ENCODE measurements around the gene ARSA.
"Not testable (repeated sequence)": the region's sequence is repeated elsewhere in the genome, so short reads cannot be mapped to it uniquely, and the experiment has no call there.

ARSA gene

DNA sequence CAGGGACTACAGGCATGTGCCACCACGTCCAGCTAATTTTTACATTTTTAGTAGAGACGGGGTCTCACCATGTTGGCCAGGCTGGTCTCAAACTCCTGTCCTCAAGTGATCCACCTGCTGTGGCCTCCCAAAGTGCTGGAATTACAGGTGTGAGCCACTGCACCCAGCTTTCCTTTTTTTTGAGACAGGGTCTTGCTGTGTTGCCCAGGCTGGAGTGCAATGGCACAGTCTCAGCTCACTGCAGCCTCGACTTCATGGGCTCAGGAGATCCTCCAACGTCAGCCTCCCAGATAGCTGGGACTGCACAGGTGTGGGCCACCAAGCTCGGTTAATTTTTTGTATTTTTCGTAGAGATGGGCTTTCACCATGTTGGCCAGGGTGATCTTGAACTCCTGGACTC is 26.7 kb upstream of the ARSA start:
- DNase-seq: not testable (repeated sequence)

DNA sequence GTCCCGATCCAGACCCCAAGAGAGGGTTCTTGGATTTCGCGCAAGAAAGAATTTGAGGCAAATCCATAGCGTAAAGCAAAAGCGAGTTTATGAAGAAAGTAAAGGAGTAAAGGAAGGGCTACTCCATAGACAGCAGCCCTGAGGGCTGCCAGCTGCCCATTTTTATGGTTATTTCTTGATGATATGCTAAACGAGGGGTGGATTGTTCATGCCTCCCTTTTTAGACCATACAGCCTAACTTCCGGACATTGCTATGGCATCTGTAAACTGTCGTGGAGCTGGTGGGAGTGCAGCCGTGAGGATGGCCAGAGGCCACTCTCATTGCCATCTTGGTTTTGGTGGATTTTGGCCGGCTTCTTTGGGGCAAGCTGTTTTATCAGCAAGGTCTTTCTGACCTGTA is 25.3 kb upstream of the ARSA start:
- DNase-seq: no peak

DNA sequence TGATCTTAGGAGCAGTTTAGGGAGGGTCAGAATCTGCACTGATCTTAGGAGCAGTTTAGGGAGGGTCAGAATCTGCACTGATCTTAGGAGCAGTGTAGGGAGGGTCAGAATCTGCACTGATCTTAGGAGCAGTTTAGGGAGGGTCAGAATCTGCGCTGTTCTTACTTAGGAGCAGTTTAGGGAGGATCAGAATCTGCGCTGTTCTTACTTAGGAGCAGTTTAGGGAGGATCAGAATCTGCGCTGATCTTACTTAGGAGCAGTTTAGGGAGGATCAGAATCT is 15.8 kb upstream of the ARSA start:
- not testable (repeated sequence) for DNase-seq

DNA sequence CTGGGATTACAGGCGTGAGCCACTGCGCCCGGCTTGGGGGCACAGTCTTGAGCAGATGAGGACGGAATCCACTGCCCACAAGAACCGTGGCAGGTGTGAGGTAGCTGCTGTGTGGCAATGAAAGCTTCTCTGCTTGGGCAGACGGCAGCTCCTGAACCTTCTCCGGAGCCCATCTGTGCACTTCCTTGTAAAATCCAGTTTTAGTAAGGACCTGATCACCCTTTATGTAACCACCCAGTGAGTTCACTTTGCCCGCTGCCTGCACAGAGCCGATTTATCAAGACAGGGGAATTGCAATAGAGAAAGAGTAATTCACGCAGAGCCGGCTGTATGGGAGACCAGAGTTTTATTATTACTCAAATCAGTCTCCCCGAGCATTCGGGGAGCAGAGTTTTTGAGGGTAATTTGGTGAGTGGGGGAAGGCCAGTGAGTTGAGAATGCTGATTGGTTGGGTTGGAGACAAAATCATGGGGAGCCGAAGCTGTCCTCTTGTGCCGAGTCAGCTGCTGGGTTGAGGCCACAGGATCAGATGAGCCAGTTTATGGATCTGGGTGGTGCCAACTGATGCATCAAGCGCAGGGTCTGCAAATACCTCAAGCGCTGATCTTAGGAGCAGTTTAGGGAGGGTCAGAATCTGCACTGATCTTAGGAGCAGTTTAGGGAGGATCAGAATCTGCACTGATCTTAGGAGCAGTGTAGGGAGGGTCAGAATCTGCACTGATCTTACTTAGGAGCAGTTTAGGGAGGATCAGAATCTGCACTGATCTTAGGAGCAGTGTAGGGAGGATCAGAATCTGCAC is 15.3 kb upstream of the ARSA start:
- DNase-seq: not testable (repeated sequence)

DNA sequence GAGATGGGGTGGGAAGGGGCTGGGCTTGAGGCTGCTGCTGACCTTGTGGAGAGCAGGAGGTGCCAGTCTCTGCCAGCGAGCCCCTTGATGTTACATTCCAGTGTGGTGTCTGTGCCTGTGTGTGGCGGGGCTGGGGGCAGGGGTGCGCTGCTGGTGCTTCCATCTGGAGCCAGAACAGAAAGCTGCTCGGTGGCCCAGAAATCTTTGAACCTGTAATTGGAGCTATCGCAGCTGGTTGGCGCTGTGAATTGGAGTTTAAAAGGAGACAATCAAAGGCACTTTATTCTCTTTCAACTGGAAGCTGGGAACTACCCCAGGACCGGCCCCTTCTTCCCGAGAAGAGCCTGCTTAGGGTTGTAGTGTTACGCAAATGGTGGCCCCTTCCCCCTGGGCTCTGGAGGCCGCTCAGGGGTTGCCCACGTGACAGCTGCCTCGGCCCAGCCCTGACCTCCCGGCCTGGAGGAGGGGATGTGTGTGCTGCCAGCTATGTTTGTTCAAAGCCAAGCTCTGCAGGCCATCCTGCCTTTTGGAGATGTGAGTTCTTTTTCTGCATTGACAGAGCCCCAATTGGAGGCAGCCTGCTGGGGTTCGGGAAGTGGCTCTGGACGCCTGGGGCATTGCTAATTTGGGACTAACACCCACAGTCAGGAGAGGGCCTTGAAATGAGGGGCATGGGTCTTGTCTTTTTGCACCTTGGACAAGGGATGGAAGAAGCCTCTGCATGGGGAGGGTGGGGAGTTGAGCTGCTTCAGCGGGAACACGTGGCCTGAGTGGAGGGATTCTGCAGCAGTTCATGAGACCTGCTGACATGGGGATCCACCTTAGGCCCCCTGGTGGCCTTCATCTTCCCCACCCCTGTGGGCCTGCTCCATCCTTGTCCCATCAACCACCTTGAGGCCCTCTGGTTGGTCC is 14.0 kb upstream of the ARSA start:
- no peak for DNase-seq

DNA sequence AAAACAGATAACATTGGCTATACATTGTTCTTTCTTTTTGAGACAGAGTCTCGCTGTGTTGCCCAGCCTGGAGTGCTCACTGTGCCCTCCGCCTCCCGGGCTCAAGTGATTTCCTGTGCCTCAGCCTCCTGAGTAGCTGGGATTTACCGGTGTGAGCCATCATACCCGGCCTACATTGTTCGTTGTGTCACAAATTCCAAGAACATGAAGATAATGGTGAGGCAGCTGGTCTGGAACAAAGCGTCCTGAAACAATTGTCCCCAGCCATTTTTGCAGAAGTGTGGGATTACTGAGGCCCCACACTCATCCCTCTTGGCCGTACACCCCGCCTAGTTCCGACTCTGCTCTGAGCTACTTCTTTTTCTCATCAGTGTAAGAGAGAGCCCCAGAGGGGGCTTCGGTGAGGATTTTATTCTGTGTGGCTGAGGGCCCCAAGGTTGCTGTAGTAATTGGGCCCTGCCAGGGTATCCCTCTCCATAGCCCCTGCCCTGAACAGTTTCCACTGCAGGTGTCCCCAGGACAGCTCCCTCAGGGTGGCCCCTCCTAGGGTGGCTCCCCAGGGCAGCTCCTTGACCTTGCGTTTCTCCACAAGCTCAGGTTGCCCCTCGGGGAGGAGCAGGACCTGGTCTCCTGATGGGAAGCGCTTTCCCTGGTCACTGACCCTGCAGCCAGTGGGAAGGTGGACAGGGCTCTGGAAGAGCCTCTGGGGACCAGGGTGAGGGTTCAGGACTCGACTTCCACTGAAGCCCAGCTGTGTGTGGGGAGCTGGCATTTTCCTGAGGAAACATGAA is 13.1 kb upstream of the ARSA start:
- no peak for DNase-seq

DNA sequence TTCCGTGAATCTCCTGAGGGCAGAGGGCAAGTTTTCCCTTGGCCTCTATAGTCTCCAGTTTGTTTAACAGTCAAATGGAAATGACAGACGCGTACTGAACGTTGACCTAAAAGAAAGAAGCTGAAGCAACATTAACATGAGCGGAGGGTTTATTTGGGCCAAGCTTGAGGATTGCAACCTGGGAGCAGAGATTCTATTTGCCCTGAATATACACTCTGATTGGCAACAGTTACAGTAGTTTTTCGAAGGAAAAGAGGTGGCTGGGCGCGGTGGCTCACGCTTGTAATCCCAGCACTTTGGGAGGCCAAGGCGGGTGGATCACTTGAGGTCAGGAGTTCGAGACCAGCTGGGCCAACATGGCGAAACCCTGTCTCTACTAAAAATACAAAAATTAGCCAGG is 12.3 kb upstream of the ARSA start:
- not testable (repeated sequence) for DNase-seq

DNA sequence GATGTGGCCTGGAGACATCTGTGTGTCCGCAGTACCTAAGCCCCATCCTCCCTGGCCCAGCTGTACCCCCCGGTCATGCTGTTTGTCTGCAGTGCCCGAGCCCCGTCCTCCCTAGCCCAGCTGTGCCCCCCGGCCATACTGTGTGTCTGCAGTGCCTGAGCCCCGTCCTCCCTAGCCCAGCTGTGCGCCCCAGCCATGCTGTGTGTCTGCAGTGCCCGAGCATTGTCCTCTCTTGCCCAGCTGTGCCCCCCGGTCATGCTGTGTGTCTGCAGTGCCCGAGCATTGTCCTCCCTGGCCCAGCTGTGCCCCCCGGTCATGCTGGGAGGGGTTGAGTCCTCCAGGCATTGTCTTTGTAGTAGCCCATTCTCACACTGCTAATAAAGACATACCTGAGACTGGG is 7.6 kb upstream of the ARSA start:
- no peak for DNase-seq

DNA sequence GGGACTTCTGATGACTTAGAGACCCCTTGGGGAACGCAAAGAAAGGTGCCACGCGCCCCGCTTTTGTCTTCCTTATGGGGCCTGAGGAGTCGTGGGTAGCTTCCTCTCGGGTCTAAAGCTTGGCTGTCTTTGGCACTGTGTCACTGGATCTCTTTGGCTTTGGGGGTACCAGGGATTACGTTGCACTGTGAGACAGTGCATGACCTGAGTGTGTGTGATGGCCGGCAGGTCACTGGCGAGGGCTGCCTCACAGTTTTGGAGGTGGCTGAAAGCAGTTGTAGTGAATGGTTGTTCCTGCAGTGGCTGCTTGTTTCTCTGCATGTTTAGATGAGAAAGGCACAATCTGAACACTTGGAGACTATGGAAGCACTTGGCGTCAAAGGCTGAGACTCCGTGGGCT is 5.8 kb upstream of the ARSA start:
- DNase-seq: no peak

DNA sequence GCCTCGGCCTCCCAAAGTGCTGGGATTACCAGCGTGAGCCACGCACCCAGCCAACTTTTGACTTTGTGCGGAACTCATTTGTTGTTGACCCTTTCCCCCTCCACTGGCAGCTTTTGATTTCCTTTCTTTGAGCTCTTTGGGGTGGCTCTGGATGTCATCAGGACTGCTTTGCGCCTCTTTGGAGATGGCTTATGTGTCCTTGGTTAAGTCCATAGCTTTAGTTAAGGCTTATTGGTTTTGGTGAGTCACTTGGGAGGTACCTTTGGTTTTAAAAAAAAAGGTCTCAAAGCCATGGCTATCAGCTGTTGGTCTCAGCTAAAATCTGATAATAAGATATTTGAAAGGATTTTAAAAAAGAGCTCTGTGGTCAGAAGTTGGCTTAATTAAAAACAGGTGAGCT is 5.1 kb upstream of the ARSA start:
- no peak for DNase-seq

DNA sequence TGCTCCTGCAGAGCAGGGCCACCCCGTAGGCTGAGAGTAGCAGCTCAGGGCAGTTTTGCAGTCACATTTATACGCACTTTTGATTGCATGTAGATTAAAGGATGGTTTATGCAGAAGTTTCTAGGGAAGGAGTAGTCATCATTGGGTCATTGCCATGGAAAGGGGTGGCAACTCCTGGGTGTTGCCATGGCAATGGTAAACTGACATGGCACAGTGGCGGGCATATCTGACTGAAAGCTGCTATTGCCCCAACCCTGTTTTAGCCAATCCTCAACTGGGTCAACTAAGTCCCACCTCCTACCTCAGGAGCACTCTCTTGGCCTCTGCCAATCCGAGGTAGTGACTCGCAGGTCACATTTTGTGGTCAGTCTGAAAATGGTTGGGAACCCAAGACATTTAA is 2.4 kb upstream of the ARSA start:
- no peak for DNase-seq

DNA sequence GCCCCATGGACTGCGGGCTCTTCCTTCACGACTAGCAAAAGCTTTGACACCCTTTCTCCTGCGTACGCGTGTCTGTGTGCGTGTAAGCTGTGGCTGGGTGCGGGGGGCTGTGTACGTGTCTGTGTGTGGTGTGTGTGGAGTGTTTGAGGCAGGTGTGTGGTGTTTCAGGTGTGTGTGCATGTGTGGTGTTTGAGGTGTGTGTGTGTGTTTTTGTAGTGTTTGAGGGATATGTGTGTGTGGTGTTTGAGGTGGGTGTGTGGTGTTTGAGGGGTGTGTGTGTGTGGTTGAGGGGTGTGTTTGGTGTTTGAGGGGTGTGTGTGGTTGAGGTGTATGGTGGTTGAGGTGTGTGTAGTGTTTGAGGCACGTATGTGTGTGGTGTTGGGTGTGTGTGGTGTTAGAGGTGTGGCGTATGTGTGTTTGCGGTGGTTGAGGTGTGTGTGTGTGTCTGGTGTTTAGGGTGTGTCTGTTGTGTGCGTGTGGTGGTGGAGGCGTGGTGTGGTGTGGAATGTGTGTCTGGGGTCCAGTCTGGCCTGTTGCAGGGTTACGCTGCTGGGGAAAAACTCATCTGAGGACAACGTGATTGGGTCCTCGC is 687 bp upstream of the ARSA start:
- DNase-seq: peak; percentile 25

DNA sequence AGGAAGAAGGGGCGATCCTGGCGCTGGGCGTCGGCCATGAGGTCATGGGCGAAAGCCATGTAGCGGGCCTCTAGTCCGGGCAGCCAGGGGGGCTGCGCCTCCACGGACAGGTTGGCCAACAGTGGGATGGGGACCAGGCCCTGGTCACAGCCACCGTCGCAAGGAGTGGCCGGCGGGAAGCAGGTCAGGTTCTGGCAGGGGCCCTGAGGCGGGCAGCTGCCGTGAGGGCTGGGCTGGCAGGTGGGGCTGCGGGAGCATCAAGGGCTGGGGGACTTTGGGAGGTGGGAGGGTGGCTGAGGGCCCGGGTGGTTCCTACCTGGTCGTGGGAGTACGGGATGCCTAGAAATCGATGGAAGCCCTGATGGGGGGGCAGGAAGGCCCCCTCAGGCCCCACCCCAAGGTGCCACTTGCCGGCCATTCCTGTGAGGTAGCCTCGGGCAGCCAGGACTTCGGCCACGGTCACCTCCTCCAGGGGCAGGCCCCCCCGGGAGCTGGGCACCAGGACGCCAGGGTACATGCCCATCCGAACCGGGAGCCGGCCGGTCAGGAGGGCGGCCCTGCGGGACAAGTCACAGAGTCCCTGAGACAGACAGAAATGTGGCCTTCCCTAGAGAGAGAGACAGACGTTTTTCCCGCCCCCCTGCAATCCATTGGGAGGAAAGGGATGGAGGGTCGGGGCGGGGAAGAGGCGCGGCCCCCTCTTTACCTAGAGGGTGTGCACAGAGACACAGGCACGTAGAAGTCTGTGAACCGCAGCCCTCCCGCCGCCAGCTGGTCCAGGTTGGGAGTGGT is 906 bp downstream of the ARSA start:
- DNase-seq: no peak

DNA sequence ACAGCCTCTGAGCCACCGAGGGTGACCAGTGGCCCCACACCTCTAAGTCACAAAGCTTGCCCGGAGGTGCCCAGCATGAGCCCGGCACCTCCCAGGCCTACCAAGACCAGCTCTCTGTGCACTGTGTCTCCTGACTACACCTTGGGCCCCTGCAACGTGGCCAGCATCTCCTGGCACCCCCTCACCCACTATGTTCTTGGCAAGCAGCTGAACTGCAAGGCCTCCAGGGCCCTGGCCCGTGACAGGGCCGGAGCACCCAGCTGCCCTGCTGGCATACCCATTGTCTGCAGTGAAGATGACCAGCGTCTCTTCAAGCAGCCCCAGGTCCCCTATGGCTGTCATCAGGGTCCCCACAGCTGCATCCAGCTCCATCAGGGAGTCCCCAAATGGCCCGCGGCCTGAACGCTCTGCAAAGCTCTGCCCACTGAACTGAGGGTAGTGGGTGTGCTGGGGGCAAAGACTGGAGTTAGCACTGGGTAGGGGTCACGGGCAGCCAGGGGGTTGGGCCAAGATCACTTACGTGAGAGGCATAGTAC is 1.6 kb downstream of the ARSA start:
- DNase-seq: no peak

DNA sequence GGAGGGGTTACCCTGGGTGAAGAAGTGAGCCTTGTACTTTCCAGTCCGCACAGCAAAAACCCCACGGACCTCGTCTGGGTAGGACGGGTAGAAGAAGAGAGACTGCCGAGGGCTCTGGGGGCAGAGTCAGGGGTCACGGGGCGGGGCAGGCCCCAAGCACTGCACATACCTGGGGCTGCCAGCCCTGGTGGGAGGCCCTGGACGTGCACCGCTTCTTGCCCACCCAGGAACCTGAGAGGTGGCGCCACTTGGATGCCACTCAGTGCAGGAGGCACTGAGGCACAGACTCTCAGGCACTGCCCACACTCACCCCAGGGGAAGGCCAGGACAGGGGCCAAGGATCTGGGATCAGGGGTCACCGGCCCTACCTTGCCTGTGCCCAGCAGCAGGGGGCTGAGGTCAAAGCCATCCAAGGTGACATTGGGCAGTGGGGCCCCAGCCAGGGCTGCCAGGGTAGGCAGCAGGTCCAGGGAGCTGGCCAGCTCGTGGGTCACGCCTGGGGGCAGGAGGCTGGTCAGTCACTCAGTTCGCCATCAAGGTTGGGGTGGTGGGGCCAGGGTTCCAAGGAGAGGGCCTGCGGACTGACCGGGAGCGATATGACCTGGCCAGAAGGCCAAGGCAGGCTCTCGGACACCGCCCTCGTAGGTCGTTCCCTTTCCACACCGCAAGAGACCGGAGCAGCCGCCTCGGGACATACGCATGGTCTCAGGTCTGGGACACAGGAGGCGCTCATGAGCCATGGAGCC is 2.2 kb downstream of the ARSA start:
- no peak for DNase-seq

DNA sequence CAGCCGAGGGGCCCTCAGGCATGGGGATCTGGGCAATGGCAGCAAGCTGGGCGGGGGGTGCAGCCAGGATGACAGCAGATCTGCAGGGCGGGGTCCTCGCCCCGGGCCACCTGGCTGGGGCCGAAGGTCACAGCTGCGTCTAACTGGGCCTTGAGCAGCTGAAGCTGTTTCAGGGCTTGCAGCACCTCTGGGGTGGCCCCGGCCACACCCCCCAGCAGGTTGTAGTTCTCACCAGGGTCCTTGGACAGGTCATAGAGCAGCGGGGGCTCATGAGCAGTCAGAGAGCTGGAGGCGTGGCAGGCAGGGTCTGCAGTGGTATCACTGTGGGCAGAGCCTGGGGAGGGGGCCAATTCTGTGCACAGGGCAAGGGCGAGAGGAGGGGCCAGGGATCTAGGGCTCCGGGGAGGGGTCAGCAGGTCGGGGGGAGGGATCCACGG is 2.8 kb downstream of the ARSA start:
- no peak for DNase-seq

DNA sequence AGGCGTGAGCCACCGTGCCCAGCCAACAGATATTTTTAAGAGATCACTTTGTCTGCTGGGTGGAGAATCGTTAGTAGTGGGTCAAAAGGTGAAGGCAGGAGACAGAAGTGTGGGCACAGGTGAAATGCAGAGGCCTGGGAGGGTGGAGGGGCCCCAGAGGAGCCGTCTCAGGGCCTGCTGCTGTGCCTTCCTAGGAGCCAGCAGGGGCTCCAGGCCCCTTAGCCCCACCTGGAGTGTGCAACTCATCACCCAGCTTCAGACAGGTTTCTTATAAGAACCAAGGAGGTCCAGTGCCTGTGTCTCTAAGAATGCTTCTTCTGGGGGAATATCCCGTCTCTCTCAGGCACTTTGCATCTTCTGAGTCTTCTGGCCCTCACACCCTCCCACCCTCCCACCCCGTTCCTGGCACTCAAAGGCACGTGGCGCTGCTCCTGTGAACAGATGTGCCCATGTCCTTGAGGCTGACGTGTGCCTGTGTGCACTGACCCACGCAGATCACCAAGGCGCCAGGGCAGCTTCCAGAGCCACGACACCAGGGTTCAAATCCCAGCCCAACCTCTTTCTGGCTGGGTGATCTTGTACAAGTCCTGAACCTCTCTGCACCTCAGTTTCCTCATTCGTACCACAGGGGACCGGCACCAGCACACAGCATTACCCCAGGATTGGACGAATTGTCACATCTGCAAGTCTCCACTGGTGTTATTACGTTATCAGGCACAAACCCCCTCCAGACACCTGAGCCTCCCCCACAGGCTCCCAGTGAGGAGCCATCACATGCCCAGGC is 3.4 kb downstream of the ARSA start:
- no peak for DNase-seq

DNA sequence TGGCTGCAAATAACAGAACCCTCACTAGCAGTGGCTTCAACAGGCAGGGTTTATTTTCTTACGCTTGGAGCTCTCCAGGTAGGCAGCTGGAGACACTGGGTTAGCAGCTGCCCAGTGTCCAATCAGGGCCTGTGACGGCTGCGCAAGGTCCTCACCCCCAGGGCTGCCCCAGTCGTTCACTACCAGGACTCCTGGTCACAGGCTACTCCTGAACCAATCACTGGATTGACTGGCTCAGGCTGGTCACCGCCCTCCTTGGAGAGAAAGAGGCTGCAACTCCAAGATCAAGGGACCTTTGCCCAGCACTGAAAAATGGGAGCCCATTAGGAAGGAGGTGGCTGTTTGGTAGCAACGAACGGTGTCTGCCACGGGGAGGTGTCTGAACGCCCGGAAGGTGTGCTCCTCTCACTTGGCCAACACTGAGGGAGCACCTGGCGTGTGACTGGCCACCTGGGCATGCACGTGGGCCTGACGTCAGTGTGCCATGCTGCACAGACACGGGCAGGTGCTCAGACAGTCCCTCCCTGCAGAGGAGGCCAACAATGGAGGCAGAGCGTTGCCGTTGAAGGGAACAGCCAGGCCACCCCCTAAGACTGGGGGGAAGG is 5.1 kb downstream of the ARSA start:
- no peak for DNase-seq

DNA sequence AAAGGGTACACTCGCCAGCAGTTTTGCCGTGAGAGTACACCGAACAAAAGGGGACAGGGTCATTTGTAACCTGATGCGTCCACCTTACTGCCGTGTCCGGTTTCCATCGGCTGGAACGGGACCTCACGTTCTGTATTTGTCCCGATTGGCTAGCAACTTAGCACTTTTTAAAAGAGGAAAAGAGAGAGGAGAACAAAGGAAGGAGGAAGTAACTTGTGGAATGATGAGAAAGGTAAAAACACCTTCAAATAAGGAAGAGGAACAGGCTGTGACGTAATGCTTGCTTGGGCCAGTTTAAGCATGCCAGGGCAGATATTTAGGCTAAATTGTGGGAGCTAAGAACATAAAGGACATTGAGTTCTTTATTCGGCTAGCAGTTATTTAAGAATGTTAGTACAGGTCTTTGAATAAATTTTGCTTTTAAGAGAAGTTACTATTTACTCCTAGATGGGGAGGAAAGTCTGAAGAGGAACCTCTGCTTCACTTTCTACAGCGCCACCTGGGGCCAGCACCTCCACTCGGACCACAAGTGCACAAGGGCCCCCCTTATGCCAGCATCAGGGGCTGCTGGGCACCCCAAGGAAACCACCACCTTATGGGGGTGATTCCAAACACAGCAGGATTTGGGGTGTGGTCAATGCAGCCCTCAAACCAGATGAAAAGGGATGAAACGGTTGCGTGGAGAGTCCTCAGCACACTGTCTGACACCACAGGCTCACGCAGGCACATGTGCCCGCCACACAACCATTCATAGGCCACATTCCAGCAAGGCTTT is 5.8 kb downstream of the ARSA start:
- DNase-seq: peak; percentile 31
